Measurements from ENCODE around the gene TIFAB.

TIFAB gene

GRCh38 chr5:135481387-135481786, 29.2 kb upstream of the TIFAB start:
- DNase-seq: no peak

- no peak for DNase-seq
Measured at GRCh38 chr5:135480511-135480910, 28.4 kb upstream of the TIFAB start.

GRCh38 chr5:135478938-135479337, 26.8 kb upstream of the TIFAB start:
- DNase-seq: no peak

GRCh38 chr5:135477613-135478066, 25.5 kb upstream of the TIFAB start:
- no peak for DNase-seq

- DNase-seq: no peak
Measured at GRCh38 chr5:135476615-135477581, 24.7 kb upstream of the TIFAB start.

GRCh38 chr5:135473956-135474670, 22.0 kb upstream of the TIFAB start:
- DNase-seq: no peak

GRCh38 chr5:135472141-135472540, 20.0 kb upstream of the TIFAB start:
- DNase-seq: no peak

- DNase-seq: no peak
Measured at GRCh38 chr5:135471726-135472125, 19.6 kb upstream of the TIFAB start.

GRCh38 chr5:135469911-135470310, 17.8 kb upstream of the TIFAB start:
- no peak for DNase-seq

GRCh38 chr5:135468541-135468940, 16.4 kb upstream of the TIFAB start:
- DNase-seq: no peak

GRCh38 chr5:135467871-135468485, 15.8 kb upstream of the TIFAB start:
- no peak for DNase-seq

GRCh38 chr5:135467051-135467625, 15.0 kb upstream of the TIFAB start:
- DNase-seq: no peak

- peak; percentile 53 for DNase-seq
Measured at GRCh38 chr5:135466178-135467050, 14.3 kb upstream of the TIFAB start.

- no peak for DNase-seq
Measured at GRCh38 chr5:135465391-135466122, 13.4 kb upstream of the TIFAB start.

- DNase-seq: peak; percentile 51
Measured at GRCh38 chr5:135462304-135462703, 10.2 kb upstream of the TIFAB start.

- no peak for DNase-seq
Measured at GRCh38 chr5:135461481-135462151, 9.5 kb upstream of the TIFAB start.

- DNase-seq: no peak
Measured at GRCh38 chr5:135460246-135461033, 8.3 kb upstream of the TIFAB start.

GRCh38 chr5:135458921-135459331, 6.8 kb upstream of the TIFAB start:
- no peak for DNase-seq

- DNase-seq: no peak
Measured at GRCh38 chr5:135458356-135458755, 6.2 kb upstream of the TIFAB start.
